Skeletal muscle cell (primary cell): ENCODE measurements around the gene CAPSL.
"Not testable (repeated sequence)": the region's sequence is repeated elsewhere in the genome, so short reads cannot be mapped to it uniquely, and the experiment has no call there.

Source experiments
- DNase-seq: peaks from one replicate; pipeline ENCODE4 v3.0.0-alpha.2; 2010; ENCODE audit warnings: low read depth
- H3K4me3 ChIP-seq: 2 replicates; pipeline ENCODE4 v1.5.1; 2011; ENCODE audit warnings: low read depth, mild to moderate bottlenecking, control low read depth, low read length, moderate library complexity

The CAPSL gene

DNA sequence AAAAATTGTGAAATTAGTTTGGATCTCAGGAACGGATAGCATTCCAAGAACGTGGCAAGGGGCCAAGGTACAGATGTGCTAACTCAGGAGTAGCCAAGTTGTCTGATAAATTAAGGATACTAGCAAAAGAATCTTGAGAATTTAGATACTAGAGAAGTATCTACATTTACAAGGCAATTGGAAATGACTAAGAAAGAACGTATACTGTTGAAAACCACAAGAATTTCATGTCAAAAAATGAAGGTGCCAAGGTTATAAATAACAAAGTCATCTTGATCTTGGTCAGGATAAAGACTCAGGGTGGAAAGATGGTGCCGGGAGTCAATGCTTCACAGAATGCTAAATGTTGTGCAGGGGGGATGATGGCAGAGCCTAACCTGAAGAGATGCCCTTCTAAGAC lies 19.2 kb downstream of the CAPSL start:
- peak; percentile 55 for DNase-seq
- no peak overlapping the region for H3K4me3 ChIP-seq

DNA sequence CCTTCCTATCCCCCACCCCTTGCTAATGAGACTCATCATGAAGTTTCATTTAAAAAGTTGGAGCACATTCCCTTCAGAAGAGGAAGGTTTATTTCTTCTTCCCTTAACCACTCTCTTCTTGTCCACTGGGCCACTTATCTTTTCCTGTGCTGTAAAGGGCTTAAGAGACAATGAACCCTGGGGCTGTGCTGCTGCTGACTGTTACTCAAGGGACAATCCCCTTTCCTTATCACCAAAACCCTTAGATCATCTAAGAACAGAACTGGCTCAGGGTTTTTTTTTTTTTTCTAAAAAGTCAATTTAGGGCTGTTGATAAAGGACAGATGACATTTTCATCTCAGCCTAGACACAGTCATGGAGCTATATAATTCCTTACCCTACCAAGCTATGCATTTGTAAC lies 29.6 kb downstream of the CAPSL start:
- DNase-seq: no peak
- H3K4me3 ChIP-seq: no peak overlapping the region

DNA sequence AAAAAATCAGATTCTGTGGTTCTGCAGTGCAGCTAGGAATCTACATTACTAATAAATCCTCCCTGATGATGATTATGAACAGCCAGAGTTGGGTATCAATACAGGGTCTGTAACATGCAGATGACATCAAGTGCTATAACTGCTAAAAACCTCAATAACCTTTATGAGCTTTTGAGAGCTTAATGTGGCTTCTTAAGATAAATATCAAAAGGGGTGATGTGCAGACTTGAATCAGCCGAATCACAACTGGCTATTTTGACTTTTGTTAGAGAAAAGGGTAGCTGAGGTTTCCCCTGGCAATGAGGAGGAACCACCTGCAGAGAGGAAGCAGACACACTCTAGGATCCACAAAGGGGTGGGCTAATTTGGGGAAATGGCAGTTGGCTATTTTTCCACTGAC lies 30.2 kb downstream of the CAPSL start:
- H3K4me3 ChIP-seq: no peak overlapping the region
- no peak for DNase-seq

DNA sequence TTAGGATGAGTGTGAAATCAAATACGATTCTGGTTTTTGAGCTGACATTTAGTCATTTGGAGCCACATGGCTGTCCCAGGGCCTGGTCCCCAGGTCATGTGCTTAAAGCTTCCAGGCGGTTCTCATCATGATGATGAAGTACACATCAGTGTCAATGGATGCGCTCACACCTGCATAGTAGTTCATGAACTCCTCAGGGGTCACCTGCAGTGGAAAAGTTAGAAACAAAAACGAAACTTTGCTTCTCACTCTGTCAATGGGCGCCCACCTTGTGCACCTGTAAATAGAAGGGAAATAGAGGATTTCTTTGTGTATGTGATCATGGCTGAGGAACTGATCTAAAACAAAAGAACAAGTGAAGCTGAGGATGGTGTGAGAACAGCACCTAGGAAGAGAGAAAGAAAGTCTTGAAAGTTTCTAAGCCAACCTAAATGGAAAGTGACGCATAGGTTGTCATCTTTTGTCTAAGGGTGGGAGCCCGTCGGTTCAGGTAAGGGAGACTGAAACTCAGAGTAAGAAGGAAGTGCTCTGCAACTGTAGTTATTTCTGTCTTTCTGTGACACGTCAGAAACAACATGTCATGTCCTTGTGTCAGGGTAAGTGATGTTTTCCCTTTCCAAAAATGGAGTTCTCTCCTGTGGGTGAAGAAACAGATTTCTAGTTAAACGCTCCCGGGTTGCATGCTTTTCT lies 33.8 kb downstream of the CAPSL start:
- H3K4me3 ChIP-seq: no peak overlapping the region
- DNase-seq: no peak

DNA sequence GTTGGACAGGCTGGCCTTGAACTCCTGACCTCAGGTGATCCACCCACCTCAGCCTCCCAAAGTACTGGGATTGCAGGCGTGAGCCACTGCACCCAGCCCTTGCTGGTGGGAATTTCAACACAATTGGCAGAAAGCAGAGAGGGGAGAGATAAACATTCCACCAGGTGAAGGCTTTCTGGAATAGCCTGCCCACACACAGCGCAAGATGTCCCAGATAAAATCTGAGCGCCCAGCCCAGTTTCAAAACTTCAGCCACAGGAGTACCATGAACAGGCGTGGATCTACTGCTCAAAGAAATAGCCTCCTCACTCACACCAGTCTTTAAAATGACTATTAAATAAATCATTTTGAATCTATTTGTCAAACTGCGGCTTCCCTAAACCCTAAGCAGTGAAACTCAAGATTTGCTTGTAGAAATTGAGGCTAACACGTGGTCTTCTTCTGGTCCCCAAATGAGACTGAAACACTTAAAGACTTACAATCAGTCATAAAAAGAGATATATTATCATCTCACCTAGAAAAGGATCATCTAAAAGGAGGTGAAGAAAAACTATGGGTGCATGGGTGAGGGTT lies 34.7 kb downstream of the CAPSL start:
- DNase-seq: no peak

DNA sequence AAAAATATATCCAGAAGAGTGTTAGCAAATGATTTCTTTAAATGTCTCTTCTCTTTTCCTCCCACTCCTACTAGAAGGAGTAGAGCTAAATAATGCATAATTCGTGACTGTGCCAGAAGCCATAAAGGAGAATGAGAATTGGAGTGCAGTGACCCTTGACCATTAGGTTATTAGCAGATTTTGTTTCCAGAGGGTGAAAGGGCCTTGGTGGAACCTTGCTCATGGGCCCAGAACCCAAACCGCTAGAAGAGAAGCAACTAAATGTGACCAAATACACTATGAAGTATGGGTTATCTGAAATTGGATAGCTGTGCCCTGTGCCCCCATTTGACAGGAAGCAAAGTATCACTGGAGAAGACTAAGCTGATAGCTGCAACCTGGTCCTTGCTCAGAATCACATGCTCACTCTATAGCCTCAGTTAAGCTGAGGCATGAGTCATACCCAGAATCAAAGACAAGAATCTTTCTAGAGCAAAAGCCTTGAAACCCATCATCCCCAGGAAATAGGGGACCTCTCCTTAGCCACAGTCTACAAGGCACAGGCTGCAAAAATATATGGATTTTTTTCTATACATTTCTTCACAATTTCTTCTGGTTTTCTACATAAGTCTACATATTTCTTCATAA lies 36.3 kb downstream of the CAPSL start:
- DNase-seq: no peak
- no peak overlapping the region for H3K4me3 ChIP-seq

More for the DNA sequence above, 34.7 kb downstream of the CAPSL start:
- no peak overlapping the region for H3K4me3 ChIP-seq

DNA sequence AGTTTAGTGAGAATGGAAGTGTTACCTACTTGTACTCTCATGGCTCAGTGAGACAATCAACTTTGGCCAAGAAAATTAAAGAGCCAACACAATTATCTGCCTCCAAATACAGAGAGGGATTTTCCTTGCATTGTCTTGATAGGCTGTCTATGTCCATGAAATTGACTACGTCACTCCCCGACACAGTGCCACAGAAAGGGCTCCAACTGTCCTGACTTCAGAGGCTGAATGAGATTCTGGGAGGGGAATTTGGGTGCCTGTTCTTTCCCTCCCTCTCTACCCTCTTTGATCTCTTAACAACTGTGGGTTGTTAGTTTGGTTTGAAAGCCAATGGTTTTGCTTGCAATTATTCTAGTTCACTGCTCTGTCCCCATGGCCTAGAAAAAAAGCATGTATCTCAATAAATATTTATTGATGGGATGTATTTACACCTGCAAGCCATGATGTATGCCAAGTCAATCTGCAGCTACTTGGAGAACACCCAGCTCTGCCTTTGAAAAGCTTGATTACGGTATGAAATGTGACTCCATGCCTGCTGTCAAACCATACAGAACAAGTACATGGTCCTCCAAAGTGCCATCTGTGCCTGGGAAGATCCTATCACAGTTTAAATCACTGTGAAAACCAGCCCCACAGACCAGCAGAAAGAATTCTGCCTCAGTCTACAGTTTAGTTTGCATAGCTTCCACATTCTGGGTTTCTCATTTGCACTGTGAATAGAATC lies 37.3 kb downstream of the CAPSL start:
- no peak for DNase-seq

DNA sequence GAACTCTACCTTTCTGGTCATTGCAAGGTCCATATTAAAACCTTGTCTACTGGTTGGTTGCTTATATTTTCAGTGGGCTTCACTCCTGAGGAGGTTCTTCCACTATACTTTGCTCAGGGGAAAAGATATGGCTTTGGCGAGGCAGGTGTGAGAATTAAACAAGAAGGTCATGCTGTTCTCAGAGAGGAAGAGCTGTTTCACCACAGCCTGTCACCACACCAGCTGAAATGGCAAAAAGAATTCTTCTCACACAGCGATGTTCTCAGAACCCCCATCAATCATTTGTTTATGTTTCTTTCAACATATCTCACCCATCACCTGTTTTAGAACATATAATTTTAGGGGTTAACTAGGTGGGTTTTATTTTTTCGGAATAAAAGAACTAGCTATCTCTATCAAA lies 38.6 kb downstream of the CAPSL start:
- H3K4me3 ChIP-seq: no peak overlapping the region
- DNase-seq: no peak

More for the DNA sequence above, 37.3 kb downstream of the CAPSL start:
- H3K4me3 ChIP-seq: no peak overlapping the region

DNA sequence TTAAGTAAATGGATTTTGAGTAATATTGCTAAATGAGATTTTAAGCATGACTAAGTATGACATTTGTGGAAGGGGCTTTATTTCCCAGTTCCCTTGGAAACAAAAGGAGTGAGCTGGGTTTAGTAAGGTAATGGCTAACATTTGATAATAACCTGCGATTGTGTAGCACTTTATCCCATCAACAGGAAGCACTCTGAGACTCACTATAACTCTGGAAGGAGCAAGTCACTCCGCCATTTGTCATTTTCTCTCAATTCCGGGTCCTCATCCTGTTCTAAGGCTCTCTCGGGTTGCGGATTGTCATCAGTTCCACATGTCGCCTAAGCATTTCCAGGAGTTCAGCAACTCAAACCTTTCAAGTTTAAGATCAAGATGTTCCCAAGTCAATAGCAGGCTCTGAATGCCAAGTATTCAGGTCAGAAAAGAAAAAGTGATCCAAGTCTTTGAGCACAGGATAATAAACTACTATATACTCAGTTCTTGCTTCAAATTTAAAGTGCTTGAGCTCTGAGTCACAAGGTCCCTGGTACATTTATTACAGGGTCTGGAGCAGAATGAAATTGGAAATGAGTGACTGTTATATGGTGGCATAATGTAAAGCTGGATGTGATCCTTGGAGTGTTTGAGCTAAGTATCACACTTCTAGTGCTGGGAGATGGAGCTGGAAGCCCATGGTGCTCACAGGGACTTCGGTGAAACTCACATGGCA lies 39.3 kb downstream of the CAPSL start:
- no peak overlapping the region for H3K4me3 ChIP-seq
- DNase-seq: no peak

DNA sequence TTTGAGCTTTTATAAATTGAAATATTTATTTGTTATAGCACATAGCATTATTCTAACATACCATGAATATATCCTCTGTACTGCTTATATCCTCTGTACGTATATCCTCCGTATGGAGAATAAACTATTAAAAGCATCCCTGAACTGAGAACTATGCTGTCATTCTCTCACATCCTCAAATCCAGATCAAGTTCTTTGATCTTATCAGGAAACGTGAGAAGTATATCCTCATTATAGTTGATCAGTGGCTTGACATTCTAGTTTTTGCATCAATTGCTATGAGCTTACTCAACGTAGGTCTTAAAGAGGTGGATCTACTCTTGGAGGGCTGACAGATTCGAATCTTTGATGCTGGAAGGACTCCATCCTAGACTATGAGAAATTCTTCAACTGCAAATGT lies 44.3 kb downstream of the CAPSL start:
- no peak for DNase-seq

DNA sequence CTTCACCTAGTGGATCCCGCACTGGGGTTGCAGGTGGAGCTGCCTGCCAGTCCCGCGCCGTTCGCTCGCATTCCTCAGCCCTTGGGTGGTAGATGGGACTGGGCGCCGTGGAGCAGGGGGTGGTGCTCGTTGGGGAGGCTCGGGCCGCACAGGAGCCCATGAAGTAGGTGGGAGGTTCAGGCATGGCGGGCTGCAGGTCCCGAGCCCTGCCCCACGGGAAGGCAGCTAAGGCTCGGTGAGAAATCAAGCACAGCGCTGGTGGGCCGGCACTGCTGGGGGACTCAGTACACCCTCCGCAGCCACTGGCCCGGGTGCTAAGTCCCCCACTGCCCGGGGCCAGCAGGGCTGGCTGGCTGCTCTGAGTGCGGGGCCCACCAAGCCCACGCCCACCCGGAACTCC lies 45.6 kb downstream of the CAPSL start:
- not testable (repeated sequence) for DNase-seq, H3K4me3 ChIP-seq

More for the DNA sequence above, 44.3 kb downstream of the CAPSL start:
- no peak overlapping the region for H3K4me3 ChIP-seq

DNA sequence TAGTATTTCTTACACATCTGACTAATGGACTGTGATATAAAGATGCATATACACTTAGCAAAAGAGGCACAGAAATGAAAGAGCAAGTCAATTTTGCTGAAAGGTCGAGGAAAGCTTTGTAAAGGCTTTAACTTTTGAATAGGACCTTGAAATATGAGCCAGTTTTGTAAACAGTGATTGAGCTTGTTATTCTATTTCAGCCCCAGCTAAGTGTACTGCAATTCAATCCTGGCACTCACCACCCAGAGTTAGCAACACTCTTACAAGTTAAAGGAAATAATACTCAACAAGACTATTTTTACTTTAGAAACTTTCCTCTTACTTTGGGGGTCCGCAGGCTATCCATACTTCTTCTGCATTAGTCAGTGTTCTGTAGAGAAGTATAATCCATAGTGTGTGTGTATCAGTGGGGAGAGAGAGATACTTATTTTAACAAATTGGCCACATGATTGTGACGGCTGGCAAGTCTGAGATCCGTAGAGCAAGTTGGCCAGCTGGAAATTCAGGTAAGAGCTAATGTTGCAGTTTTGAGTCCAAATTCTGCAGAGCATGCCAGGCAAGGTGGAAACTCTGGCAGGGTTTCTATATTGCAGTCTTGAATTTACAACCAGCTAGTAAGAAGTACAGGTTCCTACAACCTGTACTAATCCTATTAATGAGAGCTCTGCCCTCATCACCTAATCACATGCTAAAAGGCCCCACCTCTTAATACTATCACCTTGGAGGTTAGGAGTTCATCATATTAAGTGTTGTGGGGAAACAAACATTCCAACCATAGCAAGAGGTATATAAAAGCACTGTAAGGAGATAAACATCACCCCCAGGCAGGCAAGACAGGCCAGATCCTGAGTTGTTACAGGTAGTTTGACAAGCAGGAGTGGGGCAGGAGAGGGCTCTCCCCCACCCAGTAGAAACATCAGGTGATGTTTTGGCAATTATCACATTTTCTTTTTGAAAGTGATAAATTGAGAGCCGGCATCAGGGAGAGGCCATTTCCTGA lies 48.1 kb downstream of the CAPSL start:
- DNase-seq: no peak
- no peak overlapping the region for H3K4me3 ChIP-seq

DNA sequence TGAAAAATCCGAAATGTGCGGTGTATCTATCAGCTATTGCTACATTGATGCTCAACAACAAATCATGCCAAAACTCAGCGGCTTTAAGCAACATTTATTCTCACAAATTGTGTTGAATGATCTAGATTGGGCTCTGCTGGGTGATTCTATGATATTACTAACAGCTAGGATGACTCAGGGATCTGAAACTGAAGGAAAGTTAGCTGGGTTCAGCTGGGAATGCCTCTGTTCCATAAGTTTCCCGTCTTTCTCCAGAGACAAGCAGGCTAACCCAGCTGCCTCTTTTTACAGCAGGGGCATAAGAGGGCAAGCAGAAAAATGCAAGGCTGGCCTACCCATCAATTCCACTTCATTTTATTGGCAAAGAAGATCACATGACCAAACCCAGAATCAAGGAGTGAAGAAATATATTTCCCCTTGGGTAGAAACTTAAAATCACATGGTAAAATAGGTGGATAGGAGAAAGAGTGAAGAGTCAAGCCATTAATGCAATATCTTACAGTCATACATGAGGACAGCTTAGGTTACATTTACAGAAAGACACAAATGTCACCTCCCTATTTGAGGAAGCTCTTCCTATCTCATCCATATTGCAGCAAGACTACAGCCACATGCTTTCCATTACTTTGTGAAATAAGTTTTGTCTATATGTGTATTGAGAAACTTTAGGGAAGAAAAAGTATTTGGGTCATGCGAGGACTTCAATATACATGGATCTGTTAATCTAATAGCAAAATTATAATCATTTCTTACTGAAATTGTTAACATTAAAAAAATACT lies 50.9 kb downstream of the CAPSL start:
- no peak for DNase-seq
- H3K4me3 ChIP-seq: no peak overlapping the region

DNA sequence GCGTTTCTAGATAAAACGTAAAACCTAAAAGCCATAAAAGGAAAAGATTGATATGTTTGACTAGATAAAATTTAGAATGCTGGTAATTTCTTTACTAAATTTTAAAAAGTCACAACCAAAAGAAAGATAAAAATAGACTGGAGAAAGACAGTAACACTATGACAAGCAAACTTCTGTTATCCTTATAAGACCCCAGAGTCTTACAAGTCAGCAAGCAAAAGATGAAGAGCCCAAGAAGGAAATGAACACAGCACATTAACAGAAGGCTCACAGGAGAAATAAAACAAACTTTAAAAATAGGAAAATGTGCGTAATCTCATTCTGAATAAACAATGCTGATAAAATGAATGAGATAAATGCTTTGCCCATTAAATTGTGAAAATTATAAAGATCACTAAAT lies 52.0 kb downstream of the CAPSL start:
- no peak for DNase-seq
- no peak overlapping the region for H3K4me3 ChIP-seq

DNA sequence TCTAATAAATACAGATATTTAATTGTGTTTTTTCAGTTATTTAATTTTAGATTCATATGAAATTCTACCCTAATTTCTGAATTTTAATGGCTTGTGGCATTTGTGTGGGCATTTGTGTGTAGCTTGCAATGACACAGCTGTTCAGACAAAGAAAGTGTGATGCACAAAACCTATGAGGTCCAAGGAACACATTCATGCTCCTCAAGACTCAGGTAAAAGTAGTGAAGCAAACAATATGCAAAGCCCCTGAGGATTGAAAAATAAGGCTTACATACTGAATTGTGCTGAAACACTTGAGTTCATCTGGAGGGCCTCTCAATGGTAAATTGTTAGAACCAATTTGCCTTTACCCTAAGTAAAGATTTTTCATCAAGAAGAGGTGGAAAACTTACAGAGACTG lies 53.6 kb downstream of the CAPSL start:
- no peak overlapping the region for H3K4me3 ChIP-seq
- no peak for DNase-seq

DNA sequence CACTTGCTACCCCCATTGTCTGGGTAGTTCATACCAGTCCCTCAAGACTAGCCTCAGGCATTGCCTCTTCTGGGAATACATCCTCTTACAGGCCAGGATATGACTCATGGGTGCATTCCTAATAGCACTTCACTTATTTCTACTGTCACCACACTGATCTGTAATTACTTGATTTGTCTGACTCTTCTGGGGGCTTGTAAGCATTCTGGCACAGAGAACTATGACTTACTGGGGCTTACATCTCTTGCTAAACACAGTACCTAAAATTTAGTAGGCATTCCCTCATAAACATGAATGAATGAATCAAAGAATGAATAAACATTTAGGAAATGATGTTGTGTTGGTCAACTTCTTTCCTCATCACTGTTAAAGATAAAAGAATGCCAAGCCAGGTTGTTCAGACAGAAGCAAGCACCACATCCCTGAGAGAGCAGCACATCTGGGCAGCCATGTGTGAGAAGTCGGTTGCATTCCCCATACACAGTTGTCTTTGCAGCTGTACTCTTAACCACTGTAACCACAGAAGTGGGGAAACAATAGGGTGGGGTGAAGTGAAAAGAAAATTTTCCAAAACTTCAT lies 54.1 kb downstream of the CAPSL start:
- no peak overlapping the region for H3K4me3 ChIP-seq
- peak; percentile 74 for DNase-seq

DNA sequence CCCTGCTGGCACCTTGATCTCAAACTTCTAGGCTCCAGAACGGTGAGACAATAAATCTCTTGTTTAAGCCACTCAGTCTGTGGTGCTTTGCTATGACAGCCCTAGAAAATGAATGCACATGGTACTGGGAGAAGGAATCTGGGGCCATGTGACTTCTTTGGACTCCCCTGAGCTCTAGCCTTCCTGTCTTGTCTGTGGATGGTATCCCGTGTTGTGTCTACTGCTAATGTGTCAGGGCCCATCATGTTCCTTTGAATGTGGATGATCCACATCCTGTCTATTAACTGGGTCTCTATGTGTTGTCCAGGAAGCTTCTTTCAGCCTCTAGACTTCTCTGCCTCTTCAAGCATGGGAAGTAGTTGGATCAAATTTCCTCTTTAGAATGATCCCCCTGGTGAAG lies 56.7 kb downstream of the CAPSL start:
- no peak for DNase-seq
- H3K4me3 ChIP-seq: no peak overlapping the region

DNA sequence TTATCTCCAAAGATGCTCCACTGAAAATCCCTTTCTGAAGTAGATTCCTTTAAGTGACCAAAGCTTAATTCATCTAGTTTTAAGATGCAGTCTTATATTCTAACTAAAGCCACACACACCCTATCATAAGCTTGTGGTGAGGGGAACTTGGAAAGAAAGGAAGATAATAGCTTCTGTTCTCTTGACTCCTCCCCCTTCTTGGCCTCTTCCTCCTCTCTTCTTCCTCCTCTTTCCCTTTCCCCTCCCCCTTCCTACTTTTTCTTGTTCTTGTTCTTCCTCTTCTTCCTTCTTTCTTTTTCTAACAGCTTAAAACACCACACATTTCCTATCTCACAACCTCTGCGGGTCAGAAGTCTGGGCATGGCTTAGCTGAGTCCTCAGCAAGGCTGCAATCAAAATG lies 58.3 kb downstream of the CAPSL start:
- no peak overlapping the region for H3K4me3 ChIP-seq
- no peak for DNase-seq
